ENCODE results near the gene ALDH1A1.

- TF ChIP-seq SUZ12 (IDR thresholded peaks at IDR 0.05): no peak
- no peak for TF ChIP-seq FOXM1 (IDR thresholded peaks at IDR 0.05; ENCODE audit: borderline replicate concordance)
Observed at GRCh38 chr9:72907421-72907820, 45.4 kb downstream of the ALDH1A1 start.
